Neural progenitor cell (in vitro differentiated cells): ENCODE results near the gene PCDHGB1. TPM values are rescaled to one million over a fixed set of nuclear protein-coding genes. Genes with fewer than 3 reads are reported as not detected.

Source experiments
- DNase-seq: peaks from one replicate; pipeline ENCODE4 v3.0.0-alpha.2; 2016; ENCODE audit warnings: low spot score
- H2AFZ ChIP-seq: fragments of 200-600 bp; sonication (generic); replicated peaks from 2 replicates; pipeline ENCODE4 v1.6.1; 2016; ENCODE audit warnings: antibody characterized with exemption
- H3F3A ChIP-seq: fragments of 200-600 bp; sonication (generic); 2 replicates; pipeline ENCODE4 v1.6.1; 2016; ENCODE audit warnings: antibody characterized with exemption, low read depth
- H3K27ac ChIP-seq: fragments of 200-600 bp; sonication (generic); 2 replicates; pipeline ENCODE4 v1.5.1; 2016; ENCODE audit warnings: mild to moderate bottlenecking
- H3K27me3 ChIP-seq: fragments of 200-600 bp; sonication (generic); 2 replicates; pipeline ENCODE4 v1.6.1; 2016; ENCODE audit warnings: mild to moderate bottlenecking, moderate library complexity
- H3K36me3 ChIP-seq: fragments of 200-600 bp; sonication (generic); 2 replicates; pipeline ENCODE4 v1.5.1; 2016
- H3K4me1 ChIP-seq: fragments of 200-600 bp; sonication (generic); 2 replicates; pipeline ENCODE4 v1.6.1; 2016; ENCODE audit warnings: mixed run types
- H3K4me2 ChIP-seq: fragments of 200-600 bp; sonication (generic); 2 replicates; pipeline ENCODE4 v1.6.1; 2016
- H3K4me3 ChIP-seq: fragments of 200-600 bp; sonication (generic); 2 replicates; pipeline ENCODE4 v1.5.1; 2016
- H3K79me2 ChIP-seq: fragments of 200-600 bp; sonication (generic); 2 replicates; pipeline ENCODE4 v1.6.1; 2016; ENCODE audit warnings: low read depth
- H3K9ac ChIP-seq: fragments of 200-600 bp; sonication (generic); 2 replicates; pipeline ENCODE4 v1.6.1; 2016
- H3K9me3 ChIP-seq: fragments of 200-600 bp; sonication (generic); 2 replicates; pipeline ENCODE4 v1.5.1; 2016; ENCODE audit warnings: low read depth
- H4K20me1 ChIP-seq: fragments of 200-600 bp; sonication (generic); 2 replicates; pipeline ENCODE4 v1.6.1; 2016; ENCODE audit warnings: low read depth
- H3K27ac Mint-ChIP-seq: 3 replicates; pipeline ENCODE4 v1.8.0; 2021; ENCODE audit warnings: mixed read lengths
- H3K27me3 Mint-ChIP-seq: 2 replicates; pipeline ENCODE4 v1.8.0; 2022; ENCODE audit warnings: low read depth, mild to moderate bottlenecking, inconsistent platforms, moderate library complexity, mixed read lengths; ENCODE audit not compliant: insufficient read depth
- H3K36me3 Mint-ChIP-seq: 3 replicates; pipeline ENCODE4 v1.8.0; 2021; ENCODE audit warnings: mixed read lengths
- H3K4me1 Mint-ChIP-seq: 3 replicates; pipeline ENCODE4 v1.8.0; 2021; ENCODE audit warnings: mixed read lengths
- H3K4me3 Mint-ChIP-seq: 3 replicates; pipeline ENCODE4 v1.8.0; 2021; ENCODE audit warnings: mild to moderate bottlenecking, moderate library complexity, mixed read lengths
- H3K9me3 Mint-ChIP-seq: 3 replicates; pipeline ENCODE4 v1.8.0; 2020; ENCODE audit warnings: mixed read lengths
- EZH2 ChIP-seq: fragments of 200-600 bp; sonication (generic); IDR thresholded peaks from 2 replicates; pipeline ENCODE4 v1.6.1; 2017; ENCODE audit warnings: antibody characterized with exemption, mild to moderate bottlenecking, moderate library complexity
- EZH2phosphoT487 ChIP-seq: fragments of 200-600 bp; sonication (generic); IDR thresholded peaks from 2 replicates; pipeline ENCODE4 v1.6.1; 2017; ENCODE audit warnings: antibody characterized with exemption
- total RNA-seq: library from RNA; depleted of rRNA; stranded (reverse); fragments of >200 nt; gene quantifications from 2 replicates; pipeline ENCODE4 v1.2.3, GENCODE V29; 2015; ENCODE audit warnings: low replicate concordance
- TF ChIP-seq, protein P1 (sequence below): fragments of 200-600 bp; sonication (generic); IDR thresholded peaks from 2 replicates; pipeline ENCODE4 v1.5.1; 2017; ENCODE audit warnings: antibody characterized with exemption, mild to moderate bottlenecking

PCDHGB1 gene
- total RNA-seq, 1 donor from 2014 or later = 3.6 TPM

DNA sequence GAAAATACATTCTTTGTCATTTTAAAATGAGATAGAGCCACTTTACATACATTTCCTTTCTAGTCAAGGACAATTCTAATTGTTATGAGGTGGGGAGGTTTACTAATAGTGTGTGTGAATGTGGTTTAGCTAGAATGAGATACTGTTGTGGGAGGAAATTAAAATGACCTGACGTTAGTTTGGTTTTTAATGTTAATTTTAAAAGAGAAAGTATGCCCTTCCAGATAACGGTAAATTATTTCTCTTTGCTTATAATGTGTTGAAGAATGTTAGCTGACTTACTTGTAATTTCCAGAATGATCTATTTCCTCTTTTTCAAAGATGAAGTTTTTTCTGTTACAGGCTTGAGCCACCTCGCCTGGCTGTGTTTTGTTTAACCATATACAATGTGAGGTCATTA is 27.6 kb upstream of the PCDHGB1 start:
- H3K9ac ChIP-seq = no peak overlapping the region
- H3K9me3 ChIP-seq = peaks cover 26% of the 10 kb centered on the region
- H3K79me2 ChIP-seq = peaks cover 31% of the 10 kb centered on the region
- Mint-ChIP-seq H3K27me3 (peaks cover 5% of the 10 kb centered on the region), H3K36me3 (peaks cover 31% of the 10 kb centered on the region), H3K9me3 (peaks cover 64% of the 10 kb centered on the region), H3K4me1 (peaks cover 4% of the 10 kb centered on the region), H3K27ac (no peak overlapping the region), H3K4me3 (peak overlapping the region; percentile 15)
- TF ChIP-seq EZH2phosphoT487 = no peak
- TF ChIP-seq, protein P1, sequence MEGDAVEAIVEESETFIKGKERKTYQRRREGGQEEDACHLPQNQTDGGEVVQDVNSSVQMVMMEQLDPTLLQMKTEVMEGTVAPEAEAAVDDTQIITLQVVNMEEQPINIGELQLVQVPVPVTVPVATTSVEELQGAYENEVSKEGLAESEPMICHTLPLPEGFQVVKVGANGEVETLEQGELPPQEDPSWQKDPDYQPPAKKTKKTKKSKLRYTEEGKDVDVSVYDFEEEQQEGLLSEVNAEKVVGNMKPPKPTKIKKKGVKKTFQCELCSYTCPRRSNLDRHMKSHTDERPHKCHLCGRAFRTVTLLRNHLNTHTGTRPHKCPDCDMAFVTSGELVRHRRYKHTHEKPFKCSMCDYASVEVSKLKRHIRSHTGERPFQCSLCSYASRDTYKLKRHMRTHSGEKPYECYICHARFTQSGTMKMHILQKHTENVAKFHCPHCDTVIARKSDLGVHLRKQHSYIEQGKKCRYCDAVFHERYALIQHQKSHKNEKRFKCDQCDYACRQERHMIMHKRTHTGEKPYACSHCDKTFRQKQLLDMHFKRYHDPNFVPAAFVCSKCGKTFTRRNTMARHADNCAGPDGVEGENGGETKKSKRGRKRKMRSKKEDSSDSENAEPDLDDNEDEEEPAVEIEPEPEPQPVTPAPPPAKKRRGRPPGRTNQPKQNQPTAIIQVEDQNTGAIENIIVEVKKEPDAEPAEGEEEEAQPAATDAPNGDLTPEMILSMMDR = no peak
- TF ChIP-seq EZH2 = no peak
- H4K20me1 ChIP-seq = no peaks in the 10 kb centered on the region
- H3F3A ChIP-seq = peaks cover 17% of the 10 kb centered on the region
- no peak overlapping the region for H3K4me2 ChIP-seq
- no peak for DNase-seq
- H3K4me3 ChIP-seq = no peak overlapping the region
- H3K27me3 ChIP-seq = no peaks in the 10 kb centered on the region
- H2AFZ ChIP-seq = no peak overlapping the region
- peaks cover 25% of the 10 kb centered on the region for H3K36me3 ChIP-seq
- no peaks in the 10 kb centered on the region for H3K4me1 ChIP-seq
- no peak overlapping the region for H3K27ac ChIP-seq

GRCh38 chr5:141326088-141326854 is 23.6 kb upstream of the PCDHGB1 start:
- Histone ChIP-seq H3K79me2 (no peaks in the 10 kb centered on the region), H3K9me3 (peaks cover 6% of the 10 kb centered on the region), H4K20me1 (no peaks in the 10 kb centered on the region), H3K27ac (no peak overlapping the region), H3K4me3 (peak overlapping the region; percentile 27), H3K36me3 (peaks cover 4% of the 10 kb centered on the region), H3K27me3 (no peaks in the 10 kb centered on the region), H3K4me2 (peak overlapping the region; percentile 61), H2AFZ (peak overlapping the region; percentile 81), H3K4me1 (no peaks in the 10 kb centered on the region), H3K9ac (no peak overlapping the region), H3F3A (no peaks in the 10 kb centered on the region)
- peaks cover 3% of the 10 kb centered on the region for H3K36me3 Mint-ChIP-seq
- H3K4me3 Mint-ChIP-seq = no peak overlapping the region
- DNase-seq = peak; percentile 65
- H3K9me3 Mint-ChIP-seq = peaks cover 38% of the 10 kb centered on the region
- H3K27me3 Mint-ChIP-seq = peaks cover 2% of the 10 kb centered on the region
- no peaks in the 10 kb centered on the region for H3K4me1 Mint-ChIP-seq
- no peak for TF ChIP-seq EZH2
- TF ChIP-seq, protein P1 = peak; percentile 61
- no peak overlapping the region for H3K27ac Mint-ChIP-seq

DNA sequence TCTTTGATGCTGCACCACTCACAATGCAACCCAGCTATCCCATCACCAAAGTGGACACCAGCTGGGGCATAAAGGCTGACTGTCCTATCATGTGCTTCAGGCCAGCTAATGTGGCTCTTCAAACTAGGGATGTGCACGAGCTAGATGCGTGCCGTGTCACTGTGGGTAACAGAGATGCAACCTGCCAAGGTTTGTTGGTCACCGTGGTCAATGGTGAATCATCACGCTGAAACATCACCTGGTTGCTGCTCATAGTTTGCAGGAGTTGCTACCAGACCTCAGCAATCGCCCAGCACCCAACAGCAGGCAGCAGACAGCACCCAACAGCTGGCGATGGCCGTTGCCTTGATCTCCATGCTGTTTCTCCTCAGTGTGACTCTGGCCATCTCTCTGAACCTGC is 21.7 kb upstream of the PCDHGB1 start:
- Mint-ChIP-seq H3K27ac (no peak overlapping the region), H3K9me3 (peaks cover 37% of the 10 kb centered on the region)

More for the DNA sequence above, 21.7 kb upstream of the PCDHGB1 start:
- Mint-ChIP-seq H3K36me3 (no peaks in the 10 kb centered on the region), H3K4me1 (no peaks in the 10 kb centered on the region), H3K27me3 (peaks cover 6% of the 10 kb centered on the region), H3K4me3 (no peak overlapping the region)
- H3K9me3 ChIP-seq = peaks cover 6% of the 10 kb centered on the region
- no peak overlapping the region for H3K27ac ChIP-seq
- H2AFZ ChIP-seq = no peak overlapping the region
- no peak overlapping the region for H3K4me2 ChIP-seq
- no peaks in the 10 kb centered on the region for H3K79me2 ChIP-seq
- no peak for DNase-seq
- no peaks in the 10 kb centered on the region for H3K4me1 ChIP-seq
- H3K4me3 ChIP-seq = no peak overlapping the region
- H3K36me3 ChIP-seq = peaks cover 4% of the 10 kb centered on the region
- H4K20me1 ChIP-seq = no peaks in the 10 kb centered on the region
- no peaks in the 10 kb centered on the region for H3F3A ChIP-seq
- H3K9ac ChIP-seq = no peak overlapping the region
- no peaks in the 10 kb centered on the region for H3K27me3 ChIP-seq
- TF ChIP-seq EZH2phosphoT487 = no peak
- TF ChIP-seq, protein P1 = no peak
- no peak for TF ChIP-seq EZH2
